HepG2 (cell line): ENCODE data around the gene THRB. TPM values are rescaled to one million over a fixed set of nuclear protein-coding genes. Genes with fewer than 3 reads are reported as not detected.
A peak's percentile ranks its signal among the peaks of the same experiment; 100 is the strongest.

Experiments
- ATF3 ChIP-seq: sonication (generic); formaldehyde crosslinking; IDR thresholded peaks from 2 replicates; pipeline ENCODE4 v1.4.0; 2020; ENCODE audit warnings: missing genetic modification reagents
- BHLHE40 ChIP-seq: IDR thresholded peaks from 2 replicates; pipeline ENCODE4 v1.6.1; 2011; ENCODE audit warnings: low read length, improper control_type of control experiment
- BRCA1 ChIP-seq: sonication (generic); formaldehyde crosslinking; IDR thresholded peaks from 2 replicates; pipeline ENCODE4 v1.4.0; 2020; ENCODE audit warnings: missing genetic modification reagents
- CENPBD1 ChIP-seq: sonication (generic); formaldehyde crosslinking; IDR thresholded peaks from 2 replicates; pipeline ENCODE4 v1.8.0; 2022; ENCODE audit warnings: missing genetic modification reagents, low read depth, mild to moderate bottlenecking, borderline replicate concordance
- CENPX ChIP-seq: sonication (generic); formaldehyde crosslinking; IDR thresholded peaks from 2 replicates; pipeline ENCODE4 v1.9.0; 2021; ENCODE audit warnings: mild to moderate bottlenecking, missing genetic modification reagents, moderate library complexity
- CHD2 ChIP-seq: IDR thresholded peaks from 2 replicates; pipeline ENCODE4 v1.6.1; 2011; ENCODE audit warnings: low read depth, low read length, improper control_type of control experiment
- DMAP1 ChIP-seq: IDR thresholded peaks from 2 replicates; pipeline ENCODE4 v1.6.1; 2016
- DNMT3B ChIP-seq: conservative IDR thresholded peaks from 2 replicates; pipeline ENCODE4 v1.6.1; 2016; ENCODE audit warnings: missing biosample characterization, control low read depth
- FOXO1 ChIP-seq: sonication (generic); formaldehyde crosslinking; IDR thresholded peaks from 2 replicates; pipeline ENCODE4 v1.4.0; 2020; ENCODE audit warnings: missing genetic modification reagents
- HNRNPH1 ChIP-seq: fragments of 200-400 bp; formaldehyde crosslinking; optimal IDR thresholded peaks from 2 replicates; pipeline ENCODE3; 2017; ENCODE audit warnings: mild to moderate bottlenecking, low read depth, low read length
- IKZF1 ChIP-seq: fragments of 450-650 bp; IDR thresholded peaks from 2 replicates; pipeline ENCODE4 v1.7.1; 2016
- JUNB ChIP-seq: sonication (generic); formaldehyde crosslinking; IDR thresholded peaks from 2 replicates; pipeline ENCODE4 v1.8.0; 2022; ENCODE audit warnings: missing genetic modification reagents, mild to moderate bottlenecking, borderline replicate concordance
- KLF12 ChIP-seq: sonication (generic); formaldehyde crosslinking; IDR thresholded peaks from 2 replicates; pipeline ENCODE4 v1.4.0; 2020; ENCODE audit warnings: missing genetic modification reagents, borderline replicate concordance
- KLF13 ChIP-seq: sonication (generic); formaldehyde crosslinking; IDR thresholded peaks from 2 replicates; pipeline ENCODE4 v1.4.0; 2020; ENCODE audit warnings: mild to moderate bottlenecking, missing genetic modification reagents
- MEIS2 ChIP-seq: sonication (generic); formaldehyde crosslinking; IDR thresholded peaks from 2 replicates; pipeline ENCODE4 v1.9.0; 2021; ENCODE audit warnings: mild to moderate bottlenecking, missing genetic modification reagents
- NR2F2 ChIP-seq: IDR thresholded peaks from 2 replicates; pipeline ENCODE4 v1.6.1; 2012; ENCODE audit warnings: low read depth, inconsistent platforms, borderline replicate concordance
- PBX2 ChIP-seq: IDR thresholded peaks from 2 replicates; pipeline ENCODE4 v1.6.1; 2016; ENCODE audit warnings: control low read depth
- PHF20 ChIP-seq: sonication (generic); formaldehyde crosslinking; IDR thresholded peaks from 2 replicates; pipeline ENCODE4 v1.5.0; 2020; ENCODE audit warnings: mild to moderate bottlenecking, missing genetic modification reagents
- SMC3 ChIP-seq: IDR thresholded peaks from 2 replicates; pipeline ENCODE4 v1.6.1; 2011; ENCODE audit warnings: low read length, improper control_type of control experiment
- SP1 ChIP-seq, 2 experiments: fragments of 450-650 bp in 1 of 2; sonication (generic) in 1 of 2; formaldehyde crosslinking in 1 of 2; IDR thresholded peaks; 2 replicates each; pipeline versions ENCODE4 v1.4.0 to v1.6.1; 2016 to 2020; ENCODE audit warnings: missing genetic modification reagents in 1 of 2
- TAF1 ChIP-seq: sonication (generic); formaldehyde crosslinking; IDR thresholded peaks from 2 replicates; pipeline ENCODE4 v1.4.0; 2020; ENCODE audit warnings: missing genetic modification reagents
- THAP9 ChIP-seq: sonication (generic); formaldehyde crosslinking; IDR thresholded peaks from 2 replicates; pipeline ENCODE4; 2020; ENCODE audit warnings: missing genetic modification reagents, mild to moderate bottlenecking, borderline replicate concordance
- TMF1 ChIP-seq: sonication (generic); formaldehyde crosslinking; IDR thresholded peaks from 2 replicates; pipeline ENCODE4 v1.8.1; 2022; ENCODE audit warnings: low read depth, missing genetic modification reagents
- TOE1 ChIP-seq: sonication (generic); formaldehyde crosslinking; IDR thresholded peaks from 2 replicates; pipeline ENCODE4 v1.4.0; 2020; ENCODE audit warnings: mild to moderate bottlenecking, missing genetic modification reagents
- ZBTB3 ChIP-seq: sonication (generic); formaldehyde crosslinking; IDR thresholded peaks from 2 replicates; pipeline ENCODE4 v1.4.0; 2020; ENCODE audit warnings: low read depth, mild to moderate bottlenecking, moderate library complexity, missing genetic modification reagents, borderline replicate concordance
- ZMAT3 ChIP-seq: sonication (generic); formaldehyde crosslinking; conservative IDR thresholded peaks from 2 replicates; pipeline ENCODE4 v1.7.0; 2021; ENCODE audit warnings: missing genetic modification reagents
- ZNF12 ChIP-seq: sonication (generic); formaldehyde crosslinking; IDR thresholded peaks from 2 replicates; pipeline ENCODE4 v1.5.0; 2020; ENCODE audit warnings: missing genetic modification reagents
- ZNF331 ChIP-seq: sonication (generic); formaldehyde crosslinking; IDR thresholded peaks from 2 replicates; pipeline ENCODE4 v1.4.0; 2020; ENCODE audit warnings: missing genetic modification reagents
- ZNF644 ChIP-seq: IDR thresholded peaks from 2 replicates; pipeline ENCODE4 v1.6.1; 2016; ENCODE audit warnings: low read depth
- ZNF724P ChIP-seq: sonication (generic); formaldehyde crosslinking; IDR thresholded peaks from 2 replicates; pipeline ENCODE4 v1.8.0; 2022; ENCODE audit warnings: missing genetic modification reagents, borderline replicate concordance
- ZNF776 ChIP-seq: sonication (generic); formaldehyde crosslinking; IDR thresholded peaks from 2 replicates; pipeline ENCODE4 v1.4.0; 2020; ENCODE audit warnings: mild to moderate bottlenecking, missing genetic modification reagents
- ZNF850 ChIP-seq: sonication (generic); formaldehyde crosslinking; conservative IDR thresholded peaks from 2 replicates; pipeline ENCODE4 v1.9.0; 2021; ENCODE audit warnings: mild to moderate bottlenecking, missing genetic modification reagents
- polyA plus RNA-seq, 8 experiments: library from polyadenylated mRNA; depleted of rRNA in 3 of 8; stranded (reverse) in 7 of 8; unstranded in 1 of 8; fragments of >200 nt; fragmentation: Illumina TruSeq in 4 of 8; extraction: Trizol in 4 of 8; gene quantifications; 2 replicates each; pipeline versions ENCODE4 v1.2.1 to v1.2.3, GENCODE V29; 2011 to 2016; ENCODE audit warnings: low read depth in 4 of 8, missing spikeins in 1 of 8, mixed read lengths in 1 of 8; ENCODE audit not compliant: insufficient read depth in 1 of 8
- total RNA-seq, 5 experiments: library from RNA; depleted of rRNA; stranded (reverse); fragments of >200 nt; fragmentation: Illumina TruSeq; extraction: Trizol; gene quantifications; 2 replicates each; pipeline ENCODE4 v1.2.3, GENCODE V29; 2016; ENCODE audit warnings: low read depth in 1 of 5

The THRB gene
- total and polyA plus RNA-seq, 2 of the 13 experiments (the other 11 are each of a cell fraction or from before 2014, with no cell fraction given) = 4.7 to 22.7 TPM

GRCh38 chr3:24490151-24490550 lies 4.5 kb downstream of the THRB start (continued):
- TF ChIP-seq CHD2 = no peak
- no peak for TF ChIP-seq PBX2 (CRISPR knock-in tag)
- no peak for TF ChIP-seq DMAP1 (CRISPR knock-in tag)
- TF ChIP-seq TMF1 (CRISPR knock-in tag) = no peak
- TF ChIP-seq HNRNPH1 = no peak
- no peak for TF ChIP-seq ZNF776 (CRISPR knock-in tag)
- TF ChIP-seq ZNF331 (CRISPR knock-in tag) = peak; percentile 58; the same call in 1 of the 2 replicates
- no peak for TF ChIP-seq SMC3
- no peak for TF ChIP-seq NR2F2
- no peak for TF ChIP-seq CENPBD1 (CRISPR knock-in tag)
- TF ChIP-seq DNMT3B (CRISPR knock-in tag) = no peak
- TF ChIP-seq KLF12 (CRISPR knock-in tag) = no peak
- no peak for TF ChIP-seq CENPX (CRISPR knock-in tag)
- TF ChIP-seq BHLHE40 = no peak
- TF ChIP-seq ZNF724P (CRISPR knock-in tag) = no peak
- no peak for TF ChIP-seq BRCA1 (CRISPR knock-in tag)
- no peak for TF ChIP-seq ZNF12 (CRISPR knock-in tag)
- no peak for TF ChIP-seq THAP9 (CRISPR knock-in tag)
- no peak for TF ChIP-seq SP1 (IDR thresholded peaks at IDR 0.05)
- TF ChIP-seq SP1 (CRISPR knock-in tag; IDR thresholded peaks at IDR 0.05) = no peak
- TF ChIP-seq JUNB (CRISPR knock-in tag) = no peak
- no peak for TF ChIP-seq ZNF850
- TF ChIP-seq ZNF644 = peak; percentile 86
- no peak for TF ChIP-seq IKZF1
- TF ChIP-seq PHF20 (CRISPR knock-in tag) = no peak
- 0 out of 2 replicates have a peak, but pooled peaks have one; percentile 66 for TF ChIP-seq MEIS2 (CRISPR knock-in tag)
- TF ChIP-seq ATF3 (CRISPR knock-in tag) = peak; percentile 86
- no peak for TF ChIP-seq ZMAT3 (CRISPR knock-in tag)
- TF ChIP-seq FOXO1 (CRISPR knock-in tag) = peak; percentile 19; the same call in 1 of the 2 replicates
- no peak for TF ChIP-seq TOE1 (CRISPR knock-in tag)
- TF ChIP-seq KLF13 = no peak
- no peak for TF ChIP-seq TAF1 (CRISPR knock-in tag)
- TF ChIP-seq ZBTB3 (CRISPR knock-in tag) = no peak
